ENCODE results near the gene ADGRV1. TPM values are rescaled to one million over a fixed set of nuclear protein-coding genes. Genes with fewer than 3 reads are reported as not detected.
"Not testable (repeated sequence)": the region's sequence is repeated elsewhere in the genome, so short reads cannot be mapped to it uniquely, and the experiment has no call there.

ADGRV1 gene
- polyA plus RNA-seq, 5 donors = 11.8 to 18.9 (median 15.5) TPM

- DNase-seq = no peak
Measured at GRCh38 chr5:90803876-90804275, 245.3 kb downstream of the ADGRV1 start.

- no peak for DNase-seq
Measured at GRCh38 chr5:90807496-90807895, 248.9 kb downstream of the ADGRV1 start.

GRCh38 chr5:90809311-90810056, 250.9 kb downstream of the ADGRV1 start:
- peak; percentile 2 to 12 for DNase-seq

- no peak for DNase-seq
Measured at GRCh38 chr5:90810211-90810610, 251.6 kb downstream of the ADGRV1 start.

DNA sequence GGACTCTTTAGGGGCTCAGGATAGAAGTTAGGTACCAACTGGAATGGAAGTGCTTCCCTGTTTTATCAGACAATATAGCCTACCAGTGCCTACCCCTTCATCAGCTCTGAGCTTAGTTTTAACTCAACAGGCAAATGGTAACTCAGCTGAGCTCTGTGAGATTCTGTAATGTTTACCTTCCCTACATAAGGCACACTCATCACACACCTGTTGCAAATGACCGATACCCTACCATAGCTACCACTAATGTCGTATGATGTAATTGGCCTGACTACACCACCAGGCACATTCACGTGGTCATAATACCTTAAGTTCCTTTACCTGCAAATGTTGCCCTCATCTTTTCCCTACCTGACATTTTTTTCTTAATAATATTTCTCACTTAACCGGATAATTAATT, 254.8 kb downstream of the ADGRV1 start:
- no peak for DNase-seq

GRCh38 chr5:90822062-90822461, 263.5 kb downstream of the ADGRV1 start:
- not testable (repeated sequence) for DNase-seq

GRCh38 chr5:90824436-90824835, 265.8 kb downstream of the ADGRV1 start:
- no peak for DNase-seq

DNA sequence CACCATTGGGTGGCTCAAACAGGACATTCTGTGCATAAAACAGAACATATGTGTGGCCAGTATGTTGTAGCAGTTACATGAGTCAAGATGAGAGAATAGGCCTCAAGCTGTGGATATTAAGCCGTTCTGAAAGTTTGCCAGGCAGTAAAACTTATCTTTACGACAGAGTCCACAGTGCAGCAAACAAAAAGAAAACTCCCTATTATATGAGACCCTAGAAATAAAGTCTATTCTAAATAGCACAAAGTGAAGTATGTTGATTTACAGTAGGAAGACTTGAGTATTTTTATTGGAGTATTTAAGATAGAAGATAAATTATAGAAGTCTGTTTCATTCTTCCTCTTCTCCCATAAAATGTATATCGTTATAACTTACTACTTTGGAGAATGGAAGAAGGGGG, 271.5 kb downstream of the ADGRV1 start:
- DNase-seq = no peak

DNA sequence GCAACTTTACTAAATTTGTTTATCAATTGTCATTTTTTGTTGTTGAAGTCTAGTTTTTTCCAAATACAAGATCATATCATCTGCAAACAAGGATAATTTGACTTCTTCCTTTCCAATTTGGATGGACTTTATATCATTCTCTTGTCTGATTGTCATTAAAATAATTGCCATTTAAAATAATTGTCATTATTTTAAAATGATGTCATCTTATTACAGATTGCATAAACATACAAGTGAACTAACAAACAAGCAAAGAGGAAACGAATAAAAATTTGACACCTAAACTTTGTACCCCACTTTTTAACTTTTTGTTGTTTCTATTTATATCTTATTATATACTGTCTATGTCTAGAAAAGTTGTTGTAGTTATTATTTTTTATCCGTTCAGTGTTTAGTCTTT, 275.2 kb downstream of the ADGRV1 start:
- DNase-seq = no peak

DNA sequence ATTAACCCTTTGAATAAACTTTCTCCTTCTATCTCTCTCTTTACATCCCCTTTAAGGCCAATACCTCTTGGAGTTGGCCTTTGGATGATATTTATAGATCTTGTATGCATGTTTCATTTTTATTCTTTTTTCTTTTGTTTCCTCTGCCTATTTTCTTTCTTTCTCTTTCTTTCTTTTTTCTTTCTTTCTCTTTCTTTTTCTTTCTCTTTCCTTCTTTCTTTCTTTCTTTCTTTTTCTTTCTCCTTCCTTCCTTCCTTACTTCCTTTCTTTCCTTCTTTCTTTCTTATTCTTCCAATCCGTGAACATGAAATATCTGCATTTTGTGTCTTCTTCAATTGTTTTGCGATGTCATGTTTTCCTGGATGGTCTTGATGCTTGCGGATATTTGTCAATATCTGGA, 276.1 kb downstream of the ADGRV1 start:
- DNase-seq = no peak

GRCh38 chr5:90843443-90843842, 284.8 kb downstream of the ADGRV1 start:
- DNase-seq = no peak

- DNase-seq = no peak
Measured at GRCh38 chr5:90844931-90845330, 286.3 kb downstream of the ADGRV1 start.

DNA sequence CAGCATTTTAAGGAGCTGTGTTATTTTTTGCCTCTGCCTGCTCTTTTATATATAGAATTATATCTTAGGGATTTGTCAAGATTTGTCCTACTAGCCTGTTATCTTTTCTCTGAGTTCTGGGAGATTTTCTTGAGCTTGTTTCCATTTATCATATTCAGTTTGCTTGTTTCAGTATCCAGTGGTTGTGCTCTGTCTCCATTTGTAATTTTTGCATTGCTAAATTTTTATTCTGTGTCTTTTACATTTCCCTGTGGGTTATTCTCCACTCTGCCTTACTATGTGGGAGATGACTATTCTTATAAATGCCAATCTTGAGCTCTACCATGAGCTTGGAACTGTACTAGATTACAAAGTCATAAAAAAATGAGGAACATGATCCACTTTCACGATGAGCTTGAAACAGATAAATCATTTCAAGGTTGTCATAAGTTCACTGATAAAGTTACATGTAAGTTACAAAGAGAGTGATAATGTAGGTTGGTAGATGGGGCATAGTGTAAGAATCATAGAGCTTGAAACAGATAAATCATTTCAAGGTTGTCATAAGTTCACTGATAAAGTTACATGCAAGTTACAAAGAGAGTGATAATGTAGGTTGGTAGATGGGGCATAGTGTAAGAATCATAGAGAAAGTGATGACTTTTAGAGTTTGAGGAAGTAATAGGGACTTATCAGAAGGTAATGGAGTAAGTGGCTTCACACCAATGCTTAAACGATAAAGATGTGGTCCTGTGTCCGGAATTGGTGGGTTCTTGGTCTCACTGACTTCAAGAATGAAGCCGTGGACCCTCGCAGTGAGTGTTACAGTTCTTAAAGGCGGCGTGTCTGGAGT, 287.3 kb downstream of the ADGRV1 start:
- DNase-seq = no peak

- DNase-seq = not testable (repeated sequence)
Measured at GRCh38 chr5:90847606-90848005, 289.0 kb downstream of the ADGRV1 start.

DNA sequence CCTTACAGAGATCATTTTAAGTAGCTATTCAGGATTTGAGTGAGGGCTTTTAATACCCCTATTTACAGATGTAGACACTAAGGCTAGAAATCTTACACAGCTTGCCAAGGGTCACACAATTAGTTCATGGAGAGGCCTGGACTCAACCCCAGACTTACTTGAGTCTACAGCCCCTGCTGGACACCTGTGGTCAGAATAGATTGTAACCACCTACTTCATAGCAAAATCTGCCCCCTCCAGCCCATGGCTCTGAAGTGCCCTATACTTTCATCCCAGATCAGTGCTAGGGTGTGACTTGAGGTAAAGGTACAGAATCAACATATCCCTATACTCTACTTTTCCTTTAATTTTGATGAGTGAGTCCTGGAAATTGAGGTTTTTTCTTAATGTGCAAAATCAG, 291.3 kb downstream of the ADGRV1 start:
- DNase-seq = no peak

- DNase-seq = no peak
Measured at GRCh38 chr5:90852531-90852930, 293.9 kb downstream of the ADGRV1 start.

GRCh38 chr5:90853750-90854149, 295.2 kb downstream of the ADGRV1 start:
- DNase-seq = no peak

DNA sequence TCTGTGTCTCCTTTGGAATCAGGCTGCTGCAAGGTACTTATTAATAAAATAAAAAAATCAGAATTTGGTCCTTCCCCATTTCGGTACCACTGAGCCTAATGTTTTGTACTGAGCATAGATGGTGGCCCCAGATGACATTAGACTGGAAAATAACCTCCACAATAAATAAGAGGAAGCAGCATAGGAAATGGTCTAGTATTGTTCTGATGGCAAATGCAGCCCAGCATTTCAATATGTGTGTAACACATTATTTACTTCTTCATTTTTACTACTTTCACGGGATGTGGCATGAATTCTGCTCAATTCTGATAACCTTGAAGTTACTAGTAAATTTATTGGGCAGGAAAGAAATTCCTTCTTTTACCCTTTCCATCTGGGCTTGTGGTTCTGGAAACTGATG, 295.6 kb downstream of the ADGRV1 start:
- DNase-seq = no peak

GRCh38 chr5:90855296-90856010, 296.9 kb downstream of the ADGRV1 start:
- no peak for DNase-seq

- no peak for DNase-seq
Measured at GRCh38 chr5:90861843-90862586, 303.4 kb downstream of the ADGRV1 start.

DNA sequence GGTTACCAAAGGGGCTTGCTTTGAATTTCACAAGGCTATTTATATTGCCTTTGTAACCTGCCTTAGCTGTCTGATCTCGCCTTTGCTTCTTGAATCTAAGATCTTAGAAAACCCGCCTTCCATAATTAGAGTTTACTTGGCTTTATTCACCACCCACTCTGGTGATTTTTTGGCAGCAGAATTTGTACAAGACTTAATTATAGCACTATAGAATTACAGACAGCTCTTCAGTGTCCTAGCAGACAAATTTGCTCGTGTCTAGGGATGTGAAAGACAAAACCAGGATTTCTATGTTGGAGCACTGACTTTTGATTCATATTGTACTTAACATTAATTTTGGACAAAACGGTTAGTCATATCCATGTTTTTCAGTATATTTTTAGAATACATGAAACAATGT, 306.6 kb downstream of the ADGRV1 start:
- DNase-seq = no peak

DNA sequence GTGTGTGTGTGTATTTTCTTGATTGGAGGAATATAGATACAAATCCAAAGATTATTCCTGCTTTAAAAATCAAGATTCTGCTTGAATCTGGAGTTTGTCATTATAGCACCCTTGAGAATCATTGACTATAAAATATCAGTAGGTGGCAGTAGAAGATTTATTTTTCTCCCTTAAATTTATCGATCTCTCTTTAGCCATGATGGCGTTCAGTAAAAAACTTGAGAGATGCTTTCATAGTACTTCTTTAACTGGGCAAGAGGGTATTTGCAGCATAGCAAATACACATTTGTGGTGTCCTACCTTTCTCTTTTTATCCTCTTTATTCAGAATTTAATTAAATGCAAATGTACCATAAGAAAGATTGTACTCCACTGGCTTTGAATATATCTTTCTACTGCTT, 307.7 kb downstream of the ADGRV1 start:
- DNase-seq = no peak
